ENCODE data around the gene APOL4.
"Not testable (repeated sequence)": the region's sequence is repeated elsewhere in the genome, so short reads cannot be mapped to it uniquely, and the experiment has no call there.

APOL4 gene

DNA sequence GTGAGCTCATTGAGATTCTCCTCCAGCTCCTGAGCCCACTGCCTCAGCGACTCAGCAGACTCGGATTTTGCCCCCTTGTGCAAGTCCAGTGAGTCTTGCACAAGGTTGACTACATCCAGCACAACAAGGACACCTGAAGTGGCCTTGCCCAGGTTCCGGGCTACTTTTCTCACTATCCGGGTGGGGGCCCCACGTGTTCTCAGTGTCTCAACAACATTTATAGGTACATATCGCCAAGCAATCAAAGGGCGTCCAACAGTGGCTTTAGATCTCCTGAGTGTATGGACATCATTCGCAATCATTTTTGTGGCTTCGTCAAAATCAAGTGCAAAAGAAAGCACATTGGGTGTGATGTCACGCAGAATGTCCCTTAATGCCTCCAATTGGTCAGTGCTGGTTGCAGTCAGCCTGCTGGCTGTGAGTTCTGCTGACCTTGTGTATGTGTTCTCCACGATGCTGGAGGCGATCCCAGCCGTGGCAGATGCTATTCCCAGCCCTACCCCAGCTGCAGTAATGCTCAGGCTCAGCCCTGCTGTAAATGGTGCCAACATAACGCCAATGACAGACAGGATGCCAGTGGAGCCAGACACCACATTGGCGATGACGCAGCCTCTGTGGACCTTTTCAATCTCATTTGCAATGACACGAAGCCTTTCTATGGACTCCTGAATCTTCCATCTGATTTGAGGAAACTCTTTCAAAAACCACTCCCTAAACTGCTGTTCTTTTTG lies 10.3 kb downstream of the APOL4 start:
- H3K36me3 ChIP-seq = no peaks in the 10 kb centered on the region

DNA sequence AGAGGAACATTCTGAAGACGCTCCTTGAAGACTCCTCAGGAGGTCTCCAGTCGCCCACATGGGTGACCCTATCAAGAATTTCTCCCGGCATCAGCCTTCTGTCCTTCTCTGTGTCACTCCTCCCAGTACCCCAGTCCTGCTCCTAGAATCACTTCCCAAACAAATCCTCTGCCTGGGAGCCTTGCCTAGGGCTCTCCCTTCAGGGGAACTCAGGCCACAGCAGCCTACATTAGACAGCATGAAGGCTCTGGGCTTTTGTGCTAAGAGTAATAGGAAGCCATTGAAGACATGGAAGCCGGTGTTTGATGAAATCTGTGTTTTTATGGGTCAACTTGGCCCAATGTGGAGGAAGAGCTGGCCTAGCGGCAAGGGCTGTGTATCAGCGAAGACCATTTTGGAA lies 13.7 kb downstream of the APOL4 start:
- not testable (repeated sequence) for H3K4me1 ChIP-seq (ENCODE audit: control insufficient read depth in 1 of 2, insufficient read depth in 1 of 2, low read depth in 1 of 2, low read length in 1 of 2); H3K9me3 ChIP-seq; H3K27me3 ChIP-seq; H3K36me3 ChIP-seq; H3K4me3 ChIP-seq (ENCODE audit: low read depth in 1 of 2, low read length in 1 of 2); H3K27ac ChIP-seq

More for the DNA sequence above, 10.3 kb downstream of the APOL4 start:
- TF ChIP-seq, protein P1, sequence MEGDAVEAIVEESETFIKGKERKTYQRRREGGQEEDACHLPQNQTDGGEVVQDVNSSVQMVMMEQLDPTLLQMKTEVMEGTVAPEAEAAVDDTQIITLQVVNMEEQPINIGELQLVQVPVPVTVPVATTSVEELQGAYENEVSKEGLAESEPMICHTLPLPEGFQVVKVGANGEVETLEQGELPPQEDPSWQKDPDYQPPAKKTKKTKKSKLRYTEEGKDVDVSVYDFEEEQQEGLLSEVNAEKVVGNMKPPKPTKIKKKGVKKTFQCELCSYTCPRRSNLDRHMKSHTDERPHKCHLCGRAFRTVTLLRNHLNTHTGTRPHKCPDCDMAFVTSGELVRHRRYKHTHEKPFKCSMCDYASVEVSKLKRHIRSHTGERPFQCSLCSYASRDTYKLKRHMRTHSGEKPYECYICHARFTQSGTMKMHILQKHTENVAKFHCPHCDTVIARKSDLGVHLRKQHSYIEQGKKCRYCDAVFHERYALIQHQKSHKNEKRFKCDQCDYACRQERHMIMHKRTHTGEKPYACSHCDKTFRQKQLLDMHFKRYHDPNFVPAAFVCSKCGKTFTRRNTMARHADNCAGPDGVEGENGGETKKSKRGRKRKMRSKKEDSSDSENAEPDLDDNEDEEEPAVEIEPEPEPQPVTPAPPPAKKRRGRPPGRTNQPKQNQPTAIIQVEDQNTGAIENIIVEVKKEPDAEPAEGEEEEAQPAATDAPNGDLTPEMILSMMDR (IDR thresholded peaks at IDR 0.05) = no peak
- Histone ChIP-seq H3K27me3 (peaks cover 6% of the 10 kb centered on the region), H3K27ac (no peak overlapping the region), H3K9me3 (no peaks in the 10 kb centered on the region), H3K4me3 (ENCODE audit: low read depth in 1 of 2, low read length in 1 of 2) (no peak overlapping the region), H3K4me1 (ENCODE audit: control insufficient read depth in 1 of 2, insufficient read depth in 1 of 2, low read depth in 1 of 2, low read length in 1 of 2) (no peaks in the 10 kb centered on the region)

DNA sequence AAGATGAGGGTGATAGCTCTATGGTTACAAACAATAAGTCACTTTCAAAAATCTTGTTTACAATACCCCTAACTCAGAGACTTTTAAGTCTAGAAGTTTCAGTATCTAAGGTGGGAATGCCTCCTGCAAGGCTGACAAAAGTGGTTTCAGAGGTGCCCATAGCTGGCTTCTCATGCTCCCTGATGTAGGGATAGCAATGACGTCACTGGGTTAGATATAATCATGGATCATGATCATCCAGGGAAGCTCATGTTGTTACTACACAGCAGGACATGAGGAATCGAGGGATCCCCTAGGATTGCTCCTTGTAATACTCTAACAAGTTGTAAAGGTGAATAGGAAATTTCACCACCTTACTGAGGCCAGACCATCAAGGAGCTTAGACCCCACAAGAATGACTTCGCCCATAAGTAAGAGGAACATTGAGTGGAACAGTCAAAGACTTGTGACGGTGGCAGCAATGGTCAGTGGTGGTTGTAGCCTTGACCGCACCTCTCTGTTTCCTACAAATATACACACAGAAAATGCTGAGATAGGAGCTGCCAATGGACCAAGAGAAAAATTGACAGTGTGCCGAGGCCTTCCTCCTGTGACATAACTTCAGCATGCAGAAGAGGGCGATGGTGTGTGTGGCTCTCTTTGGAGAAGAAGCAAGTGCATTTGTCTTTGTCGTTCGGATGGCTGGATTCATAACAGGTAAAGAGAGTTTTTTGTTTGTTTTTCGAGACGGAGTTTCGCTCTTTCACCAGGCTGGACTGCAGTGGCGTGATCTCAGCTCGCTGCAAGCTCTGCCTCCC lies 15.6 kb downstream of the APOL4 start:
- no peak overlapping the region for H3K27ac ChIP-seq
- H3K27me3 ChIP-seq = no peaks in the 10 kb centered on the region
- no peaks in the 10 kb centered on the region for H3K9me3 ChIP-seq
- no peak overlapping the region for H3K4me3 ChIP-seq (ENCODE audit: low read depth in 1 of 2, low read length in 1 of 2)
- no peaks in the 10 kb centered on the region for H3K4me1 ChIP-seq (ENCODE audit: control insufficient read depth in 1 of 2, insufficient read depth in 1 of 2, low read depth in 1 of 2, low read length in 1 of 2)
- H3K36me3 ChIP-seq = no peaks in the 10 kb centered on the region
- TF ChIP-seq, protein P1 (IDR thresholded peaks at IDR 0.05) = no peak

DNA sequence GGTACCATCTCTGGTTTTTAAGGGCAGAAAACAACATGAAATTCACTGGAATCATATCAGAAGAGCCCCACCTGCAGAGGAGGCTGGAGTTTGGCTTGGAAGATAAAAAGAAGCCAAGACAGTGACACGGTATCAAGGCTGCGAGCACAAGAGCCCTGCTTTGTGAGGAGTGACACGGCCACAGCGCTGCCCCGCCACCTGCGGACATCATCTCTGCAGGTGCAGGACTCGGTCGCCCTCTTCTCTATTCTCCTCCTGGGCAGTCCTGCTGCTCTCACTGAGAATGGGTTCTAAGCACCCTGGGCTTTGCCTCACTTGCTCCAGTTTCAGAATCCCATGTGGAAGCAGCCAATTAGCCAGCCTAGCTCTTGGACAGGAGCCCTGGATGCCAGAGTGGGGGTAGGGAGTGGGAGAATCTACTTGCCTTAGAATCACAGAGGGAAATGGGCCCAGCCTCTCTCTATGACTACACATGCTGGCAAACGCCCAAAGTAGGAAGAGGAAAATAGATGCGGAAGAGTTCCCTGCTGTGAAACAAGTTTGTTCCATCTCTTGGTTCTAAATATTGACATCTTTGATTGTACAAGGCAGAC lies 17.1 kb downstream of the APOL4 start:
- TF ChIP-seq, protein P1 (IDR thresholded peaks at IDR 0.05) = no peak
- no peak overlapping the region for H3K27ac ChIP-seq
- H3K27me3 ChIP-seq = no peaks in the 10 kb centered on the region
- H3K9me3 ChIP-seq = no peaks in the 10 kb centered on the region
- no peaks in the 10 kb centered on the region for H3K4me1 ChIP-seq (ENCODE audit: control insufficient read depth in 1 of 2, insufficient read depth in 1 of 2, low read depth in 1 of 2, low read length in 1 of 2)
- H3K4me3 ChIP-seq (ENCODE audit: low read depth in 1 of 2, low read length in 1 of 2) = no peak overlapping the region
- no peaks in the 10 kb centered on the region for H3K36me3 ChIP-seq

DNA sequence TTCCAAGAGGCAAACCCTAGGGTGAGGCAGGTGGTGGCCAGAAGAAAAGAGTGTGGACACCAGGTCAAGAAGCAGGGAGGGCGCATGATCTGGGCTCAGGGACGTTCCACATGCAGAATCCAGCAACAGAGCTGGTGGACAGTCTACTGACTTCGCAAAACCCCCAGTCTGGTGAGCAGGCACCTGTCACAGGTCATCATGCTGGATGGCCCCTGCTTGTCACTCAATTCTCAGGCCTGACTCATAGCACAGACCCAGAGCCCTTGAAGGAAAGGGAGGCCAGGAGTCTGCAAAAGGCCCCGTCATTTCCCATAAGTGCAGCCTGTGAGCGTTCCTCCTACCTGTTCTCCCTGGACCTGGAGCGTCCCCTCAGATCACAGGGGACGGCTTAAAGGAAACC lies 18.2 kb downstream of the APOL4 start:
- TF ChIP-seq, protein P1 (IDR thresholded peaks at IDR 0.05) = no peak
- Histone ChIP-seq H3K36me3 (no peaks in the 10 kb centered on the region), H3K27me3 (no peaks in the 10 kb centered on the region), H3K9me3 (no peaks in the 10 kb centered on the region), H3K27ac (no peak overlapping the region), H3K4me3 (ENCODE audit: low read depth in 1 of 2, low read length in 1 of 2) (no peak overlapping the region), H3K4me1 (ENCODE audit: control insufficient read depth in 1 of 2, insufficient read depth in 1 of 2, low read depth in 1 of 2, low read length in 1 of 2) (no peaks in the 10 kb centered on the region)

DNA sequence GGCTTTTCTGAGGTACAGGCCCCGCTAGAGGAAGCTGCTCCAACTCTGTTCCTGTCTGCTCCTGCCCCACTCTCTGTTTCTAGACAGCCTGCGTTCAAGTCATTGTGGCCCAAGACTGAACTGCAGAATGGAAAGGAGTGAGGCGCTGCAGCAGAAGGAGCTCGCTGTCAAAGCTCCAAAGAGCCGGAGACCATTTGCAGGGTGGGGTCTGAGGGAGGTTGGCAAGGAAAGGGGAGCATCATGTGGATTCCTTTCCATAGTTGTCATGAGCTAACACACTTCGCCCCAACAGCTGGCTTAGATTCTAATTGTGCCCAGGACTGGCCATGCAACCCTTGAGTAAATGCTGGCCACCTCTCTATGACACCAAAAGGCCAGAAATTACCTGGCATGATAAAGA lies 18.8 kb downstream of the APOL4 start:
- TF ChIP-seq, protein P1 (IDR thresholded peaks at IDR 0.05) = no peak
- Histone ChIP-seq H3K9me3 (no peaks in the 10 kb centered on the region), H3K4me3 (ENCODE audit: low read depth in 1 of 2, low read length in 1 of 2) (no peak overlapping the region), H3K27ac (no peak overlapping the region), H3K36me3 (no peaks in the 10 kb centered on the region), H3K27me3 (no peaks in the 10 kb centered on the region), H3K4me1 (ENCODE audit: control insufficient read depth in 1 of 2, insufficient read depth in 1 of 2, low read depth in 1 of 2, low read length in 1 of 2) (no peaks in the 10 kb centered on the region)
